Immature natural killer cell (primary cell): ENCODE results near the gene SCAMP4. TPM values are rescaled to one million over a fixed set of nuclear protein-coding genes. Genes with fewer than 3 reads are reported as not detected.
A peak's percentile ranks its signal among the peaks of the same experiment; 100 is the strongest.

Source experiments
- DNase-seq, 3 donors: peaks; one replicate each; pipeline ENCODE4 v3.0.0; 2022; ENCODE audit warnings: mixed read lengths in 1 of 3
- H3K27ac Mint-ChIP-seq, 6 donors: one replicate each; pipeline ENCODE4 v1.8.0; 2020; ENCODE audit warnings: mixed read lengths in 6 of 6, mild to moderate bottlenecking in 5 of 6, inconsistent platforms in 4 of 6, moderate library complexity in 3 of 6
- H3K27me3 Mint-ChIP-seq, 3 donors: one replicate each; pipeline ENCODE4 v1.8.0; 2020 to 2021; ENCODE audit warnings: low read depth in 3 of 3, mild to moderate bottlenecking in 3 of 3, mixed read lengths in 3 of 3, moderate library complexity in 3 of 3, inconsistent platforms in 1 of 3
- H3K36me3 Mint-ChIP-seq, 3 donors: one replicate each; pipeline ENCODE4 v1.8.0; 2020; ENCODE audit warnings: mixed read lengths in 3 of 3, inconsistent platforms in 2 of 3, mild to moderate bottlenecking in 2 of 3
- H3K4me1 Mint-ChIP-seq, 2 donors: one replicate each; pipeline ENCODE4 v1.8.0; 2020; ENCODE audit warnings: inconsistent platforms in 2 of 2, mild to moderate bottlenecking in 2 of 2, mixed read lengths in 2 of 2, moderate library complexity in 1 of 2
- H3K4me3 Mint-ChIP-seq, 5 donors: one replicate each; pipeline ENCODE4 v1.8.0; 2020; ENCODE audit warnings: mild to moderate bottlenecking in 5 of 5, mixed read lengths in 5 of 5, inconsistent platforms in 3 of 5, moderate library complexity in 3 of 5
- H3K9me3 Mint-ChIP-seq, 6 donors: one replicate each; pipeline ENCODE4 v1.8.0; 2020; ENCODE audit warnings: mild to moderate bottlenecking in 6 of 6, mixed read lengths in 6 of 6, inconsistent platforms in 4 of 6, moderate library complexity in 3 of 6
- polyA plus RNA-seq, 3 donors: library from polyadenylated mRNA; unstranded; fragments of 300-500 nt; fragmentation: Illumina TruSeq; gene quantifications; one replicate each; pipeline ENCODE4 v1.2.3, GENCODE V29; 2021

The SCAMP4 gene
- polyA plus RNA-seq, 3 donors from 2014 or later: 7.6 to 31.9 (median 22.6) TPM

DNA sequence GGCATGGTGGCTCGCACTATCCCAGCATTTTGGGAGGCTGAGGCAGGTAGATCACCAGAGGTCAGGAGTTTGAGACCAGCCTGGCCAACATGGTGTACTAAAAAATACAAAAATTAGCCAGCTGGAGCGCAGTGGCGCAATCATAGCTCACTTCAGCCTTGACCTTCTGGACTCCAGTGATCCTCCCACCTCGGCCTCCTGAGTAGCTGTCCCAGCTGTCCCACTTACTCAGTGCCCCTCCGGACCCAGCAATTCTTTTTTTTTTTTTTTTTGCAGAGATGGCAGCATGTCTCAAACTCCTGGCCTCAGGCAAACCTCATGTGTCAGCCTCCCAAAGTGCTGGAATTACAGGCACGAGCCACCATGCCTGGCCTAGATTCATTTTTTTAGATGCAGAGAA, 2.3 kb upstream of the SCAMP4 start:
- peaks cover 3 to 6% (median 5%) of the 10 kb centered on the region in 3 donors for H3K27me3 Mint-ChIP-seq
- no peaks in the 10 kb centered on the region for H3K36me3 Mint-ChIP-seq
- no peak for DNase-seq
- no peaks in the 10 kb centered on the region for H3K9me3 Mint-ChIP-seq
- peak overlapping the region in 2 of 6 donors; percentile 40 to 67 for H3K27ac Mint-ChIP-seq
- H3K4me1 Mint-ChIP-seq: peaks cover 18 to 33% of the 10 kb centered on the region in 2 donors
- H3K4me3 Mint-ChIP-seq: no peak overlapping the region

DNA sequence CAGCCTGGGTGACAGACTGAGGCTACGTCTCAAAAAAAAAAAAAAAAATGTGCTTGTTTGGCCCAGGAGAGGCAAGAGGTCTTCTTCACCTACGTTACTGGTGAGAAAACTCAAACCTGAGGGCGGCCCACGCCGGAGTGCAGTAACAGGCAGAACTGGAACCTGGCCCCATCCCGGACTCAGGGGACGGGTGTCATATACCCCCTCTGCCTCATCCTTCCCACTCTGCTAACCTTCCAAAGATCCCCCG, 414 bp upstream of the SCAMP4 start:
- no peak for DNase-seq
- H3K27me3 Mint-ChIP-seq: peaks cover 6 to 10% (median 7%) of the 10 kb centered on the region in 3 donors
- H3K36me3 Mint-ChIP-seq: no peaks in the 10 kb centered on the region
- peak overlapping the region in 4 of 5 donors; percentile 71 to 81 (median 78) for H3K4me3 Mint-ChIP-seq
- peaks cover 28 to 36% of the 10 kb centered on the region in 2 donors for H3K4me1 Mint-ChIP-seq
- H3K27ac Mint-ChIP-seq: peak overlapping the region; percentile 48 to 85 (median 77)
- H3K9me3 Mint-ChIP-seq: no peaks in the 10 kb centered on the region

- no peak for DNase-seq
- Mint-ChIP-seq H3K4me1 (peaks cover 35 to 47% of the 10 kb centered on the region in 2 donors), H3K9me3 (no peaks in the 10 kb centered on the region), H3K27ac (peak overlapping the region; percentile 78 to 96 (median 93)), H3K27me3 (peaks cover 6 to 15% (median 7%) of the 10 kb centered on the region in 3 donors), H3K4me3 (peak overlapping the region; percentile 91 to 95 (median 92)), H3K36me3 (peaks cover 0 to 4% (median 0%) of the 10 kb centered on the region in 3 donors)
Measured at GRCh38 chr19:1905863-1906375, 720 bp downstream of the SCAMP4 start.

DNA sequence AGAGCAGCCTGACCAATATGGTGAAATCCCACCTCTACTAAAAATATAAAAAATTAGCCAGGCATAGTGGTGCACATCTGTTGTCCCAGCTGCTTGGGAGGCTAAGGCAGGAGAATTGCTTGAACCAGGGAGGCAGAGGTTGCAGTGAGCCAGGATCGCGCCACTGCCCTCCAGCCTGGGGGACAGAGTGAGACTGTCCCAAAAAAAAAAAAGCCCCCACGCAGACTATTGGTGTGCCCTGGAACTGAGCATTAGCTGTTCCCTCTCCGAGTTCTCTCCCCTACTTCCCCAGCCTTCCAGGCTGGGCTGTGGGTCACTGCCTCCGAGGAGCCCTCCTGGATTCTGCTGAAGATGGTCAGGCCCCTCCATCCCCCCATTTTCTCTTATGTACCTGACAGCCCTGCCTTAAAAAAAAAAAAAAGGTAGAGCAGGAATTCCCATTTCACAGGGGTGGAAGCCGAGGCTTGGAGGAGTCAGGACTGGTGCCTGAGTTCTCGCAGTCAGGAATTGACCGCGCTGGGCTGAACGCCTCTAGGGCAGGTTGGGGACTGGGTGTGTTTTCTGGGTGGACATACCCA, 1.9 kb downstream of the SCAMP4 start:
- Mint-ChIP-seq H3K4me3 (peak overlapping the region in 4 of 5 donors; percentile 33 to 55 (median 52)), H3K27me3 (peaks cover 6 to 17% (median 7%) of the 10 kb centered on the region in 3 donors), H3K9me3 (no peaks in the 10 kb centered on the region), H3K4me1 (peaks cover 35 to 50% of the 10 kb centered on the region in 2 donors), H3K36me3 (peaks cover 0 to 4% (median 0%) of the 10 kb centered on the region in 3 donors), H3K27ac (peak overlapping the region in 1 of 6 donors; percentile 64)
- no peak for DNase-seq

DNA sequence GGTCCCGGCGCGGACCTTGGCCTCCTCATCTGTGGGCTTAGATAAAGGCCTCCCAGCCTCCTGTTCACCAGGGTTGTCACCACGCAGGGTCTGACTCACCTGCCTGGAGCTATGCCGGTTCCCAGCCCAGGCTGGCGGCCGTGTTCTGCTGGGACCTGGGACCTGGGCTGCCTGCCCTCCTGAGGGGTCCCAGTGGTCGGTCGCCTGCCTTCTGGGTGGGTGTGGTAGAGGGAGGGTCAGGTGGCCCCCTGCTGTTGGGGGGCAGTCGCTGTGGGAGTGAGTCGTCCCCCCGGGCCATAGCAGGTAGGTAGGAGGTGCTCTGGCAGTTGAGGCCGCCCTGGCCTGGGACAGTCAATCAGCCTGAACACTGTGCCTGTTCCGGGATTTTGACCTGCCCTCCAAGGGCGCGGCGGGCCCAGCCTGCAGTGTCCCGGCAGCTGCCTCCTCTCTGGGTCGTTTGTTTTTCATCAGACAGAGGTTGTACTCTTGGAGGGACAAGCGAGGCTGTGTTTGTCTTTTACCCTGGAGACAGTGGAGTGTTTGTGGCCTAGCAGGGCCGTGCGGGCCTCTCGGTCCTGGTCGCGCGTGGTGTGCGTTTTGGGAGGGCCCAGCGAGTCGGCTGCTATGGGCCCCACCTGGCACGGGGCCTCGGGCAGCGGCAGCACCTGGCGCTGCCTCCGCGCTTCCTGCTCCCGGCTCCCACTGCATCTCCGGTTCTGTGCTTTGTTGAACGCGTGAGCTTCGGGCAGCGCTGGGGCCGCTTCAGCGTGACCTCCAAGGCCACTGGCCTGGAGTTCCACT, 2.6 kb downstream of the SCAMP4 start:
- peaks cover 6 to 17% (median 7%) of the 10 kb centered on the region in 3 donors for H3K27me3 Mint-ChIP-seq
- H3K27ac Mint-ChIP-seq: peak overlapping the region in 1 of 6 donors; percentile 94
- no peaks in the 10 kb centered on the region for H3K9me3 Mint-ChIP-seq

DNA sequence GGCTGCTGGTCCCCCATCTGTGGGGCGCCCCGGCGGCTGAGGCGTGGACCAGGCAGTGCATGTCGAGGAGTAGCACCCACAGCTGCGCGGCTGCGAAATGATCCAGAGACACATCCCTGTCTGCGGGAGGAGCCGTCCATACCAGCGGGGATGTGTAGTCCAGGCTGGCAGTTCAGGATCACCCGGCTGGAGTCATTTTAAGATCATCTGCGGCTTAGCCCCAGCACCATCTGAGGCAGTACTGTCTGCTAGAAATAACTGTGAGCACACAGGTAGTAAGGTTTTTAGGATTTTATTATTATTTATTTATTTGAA, 3.1 kb downstream of the SCAMP4 start:
- H3K27me3 Mint-ChIP-seq: peaks cover 6 to 15% (median 7%) of the 10 kb centered on the region in 3 donors
- H3K27ac Mint-ChIP-seq: peak overlapping the region in 1 of 6 donors; percentile 94
- no peaks in the 10 kb centered on the region for H3K9me3 Mint-ChIP-seq
- peaks cover 0 to 4% (median 0%) of the 10 kb centered on the region in 3 donors for H3K36me3 Mint-ChIP-seq
- no peak overlapping the region for H3K4me3 Mint-ChIP-seq
- peaks cover 35 to 53% of the 10 kb centered on the region in 2 donors for H3K4me1 Mint-ChIP-seq
- no peak for DNase-seq

More for the DNA sequence above, 2.6 kb downstream of the SCAMP4 start:
- DNase-seq: no peak
- H3K4me1 Mint-ChIP-seq: peaks cover 35 to 50% of the 10 kb centered on the region in 2 donors
- H3K4me3 Mint-ChIP-seq: no peak overlapping the region
- H3K36me3 Mint-ChIP-seq: peaks cover 0 to 4% (median 0%) of the 10 kb centered on the region in 3 donors

- H3K4me1 Mint-ChIP-seq: peaks cover 30 to 48% of the 10 kb centered on the region in 2 donors
- H3K27ac Mint-ChIP-seq: peak overlapping the region; percentile 10 to 94 (median 86)
- peaks cover 0 to 4% (median 0%) of the 10 kb centered on the region in 3 donors for H3K36me3 Mint-ChIP-seq
- H3K4me3 Mint-ChIP-seq: peak overlapping the region; percentile 71 to 80 (median 78)
- H3K9me3 Mint-ChIP-seq: no peaks in the 10 kb centered on the region
- peak in 1 of 3 donors; percentile 28 for DNase-seq
- H3K27me3 Mint-ChIP-seq: peaks cover 6 to 15% (median 7%) of the 10 kb centered on the region in 3 donors
Measured at GRCh38 chr19:1909761-1910080, 4.5 kb downstream of the SCAMP4 start.

- peaks cover 0 to 4% (median 0%) of the 10 kb centered on the region in 3 donors for H3K36me3 Mint-ChIP-seq
- peak overlapping the region; percentile 65 to 94 (median 86) for H3K27ac Mint-ChIP-seq
- H3K27me3 Mint-ChIP-seq: peaks cover 6 to 15% (median 7%) of the 10 kb centered on the region in 3 donors
- DNase-seq: no peak
- peak overlapping the region; percentile 4 to 80 (median 78) for H3K4me3 Mint-ChIP-seq
- peaks cover 30 to 46% of the 10 kb centered on the region in 2 donors for H3K4me1 Mint-ChIP-seq
- H3K9me3 Mint-ChIP-seq: no peaks in the 10 kb centered on the region
Measured at GRCh38 chr19:1910177-1910576, 5.0 kb downstream of the SCAMP4 start.

DNA sequence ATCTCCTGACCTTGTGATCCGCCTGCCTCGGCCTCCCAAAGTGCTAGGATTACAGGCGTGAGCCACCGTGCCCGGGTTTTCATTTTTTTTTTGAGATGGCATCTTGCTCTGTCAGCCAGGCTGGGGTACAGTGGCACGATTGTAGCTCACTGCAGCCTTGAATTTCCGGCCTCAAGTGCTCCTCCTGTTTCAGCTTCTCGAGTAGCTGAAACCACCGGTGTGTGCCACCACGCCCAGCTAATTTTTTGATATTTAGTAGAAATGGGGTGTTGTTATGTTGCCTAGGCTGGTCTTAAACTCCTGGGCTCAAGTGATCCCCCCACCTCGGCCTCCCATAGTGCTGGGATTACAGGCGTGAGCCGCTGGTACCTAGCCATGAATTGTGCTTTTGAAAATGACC, 5.9 kb downstream of the SCAMP4 start:
- H3K36me3 Mint-ChIP-seq: peaks cover 0 to 4% (median 0%) of the 10 kb centered on the region in 3 donors
- H3K4me1 Mint-ChIP-seq: peaks cover 23 to 46% of the 10 kb centered on the region in 2 donors
- peak overlapping the region in 5 of 6 donors; percentile 34 to 94 (median 45) for H3K27ac Mint-ChIP-seq
- H3K4me3 Mint-ChIP-seq: peak overlapping the region in 3 of 5 donors; percentile 13 to 77 (median 17)
- no peaks in the 10 kb centered on the region for H3K9me3 Mint-ChIP-seq
- peaks cover 3 to 15% (median 4%) of the 10 kb centered on the region in 3 donors for H3K27me3 Mint-ChIP-seq
- DNase-seq: no peak

DNA sequence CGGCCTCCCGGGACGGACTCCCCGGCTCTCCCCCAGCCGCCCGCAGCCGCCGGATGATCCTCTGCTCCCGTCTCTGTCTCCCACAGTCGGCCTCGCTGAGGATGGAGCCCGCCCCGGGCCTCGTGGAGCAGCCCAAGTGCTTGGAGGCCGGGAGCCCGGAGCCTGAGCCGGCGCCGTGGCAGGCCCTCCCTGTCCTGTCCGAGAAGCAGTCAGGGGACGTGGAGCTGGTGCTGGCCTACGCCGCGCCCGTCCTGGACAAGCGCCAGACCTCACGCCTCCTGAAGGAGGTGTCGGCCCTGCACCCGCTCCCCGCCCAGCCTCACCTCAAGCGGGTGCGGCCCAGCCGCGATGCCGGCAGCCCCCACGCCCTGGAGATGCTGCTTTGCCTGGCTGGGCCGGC, 6.8 kb downstream of the SCAMP4 start:
- no peak for DNase-seq
- Mint-ChIP-seq H3K36me3 (peaks cover 0 to 4% (median 0%) of the 10 kb centered on the region in 3 donors), H3K4me1 (peaks cover 23 to 45% of the 10 kb centered on the region in 2 donors), H3K27ac (peak overlapping the region in 1 of 6 donors; percentile 34), H3K27me3 (peaks cover 3 to 12% (median 7%) of the 10 kb centered on the region in 3 donors), H3K4me3 (no peak overlapping the region), H3K9me3 (no peaks in the 10 kb centered on the region)

DNA sequence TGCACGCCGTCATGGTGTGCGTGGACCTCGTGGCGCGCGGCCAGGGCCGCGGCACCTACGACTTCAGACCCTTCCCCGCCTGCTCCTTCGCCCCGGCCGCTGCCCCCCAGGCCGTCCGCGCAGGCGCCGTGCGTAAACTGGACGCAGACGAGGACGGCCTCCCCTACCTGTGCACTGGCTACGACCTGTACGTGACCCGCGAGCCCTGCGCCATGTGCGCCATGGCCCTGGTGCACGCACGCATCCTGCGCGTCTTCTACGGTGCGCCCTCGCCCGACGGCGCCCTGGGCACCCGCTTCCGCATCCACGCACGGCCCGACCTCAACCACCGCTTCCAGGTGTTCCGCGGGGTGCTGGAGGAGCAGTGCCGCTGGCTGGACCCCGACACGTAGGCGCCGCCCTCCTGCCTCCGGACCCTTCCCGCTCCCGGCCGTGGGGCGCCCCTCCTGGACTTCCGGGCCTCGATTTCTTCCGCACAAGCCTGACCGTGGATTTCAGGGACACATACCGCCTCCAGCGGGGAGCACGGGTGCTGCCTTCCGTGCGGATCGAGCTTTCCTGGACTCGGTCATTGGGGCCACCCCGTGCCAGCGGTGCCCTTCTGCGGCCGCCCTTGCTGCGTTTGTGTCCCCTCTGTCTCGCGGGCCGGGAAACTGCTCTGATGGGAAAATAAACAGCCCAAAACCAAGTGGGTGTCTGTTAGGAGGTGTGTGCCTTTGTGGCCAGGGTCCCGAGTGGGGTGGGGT, 7.7 kb downstream of the SCAMP4 start:
- Mint-ChIP-seq H3K4me3 (no peak overlapping the region), H3K9me3 (no peaks in the 10 kb centered on the region), H3K4me1 (peaks cover 23 to 41% of the 10 kb centered on the region in 2 donors), H3K27ac (no peak overlapping the region), H3K27me3 (peaks cover 3 to 12% (median 7%) of the 10 kb centered on the region in 3 donors), H3K36me3 (peaks cover 0 to 4% (median 0%) of the 10 kb centered on the region in 3 donors)
- DNase-seq: no peak

- no peaks in the 10 kb centered on the region for H3K9me3 Mint-ChIP-seq
- H3K27ac Mint-ChIP-seq: no peak overlapping the region
Measured at GRCh38 chr19:1913781-1914577, 8.8 kb downstream of the SCAMP4 start.

DNA sequence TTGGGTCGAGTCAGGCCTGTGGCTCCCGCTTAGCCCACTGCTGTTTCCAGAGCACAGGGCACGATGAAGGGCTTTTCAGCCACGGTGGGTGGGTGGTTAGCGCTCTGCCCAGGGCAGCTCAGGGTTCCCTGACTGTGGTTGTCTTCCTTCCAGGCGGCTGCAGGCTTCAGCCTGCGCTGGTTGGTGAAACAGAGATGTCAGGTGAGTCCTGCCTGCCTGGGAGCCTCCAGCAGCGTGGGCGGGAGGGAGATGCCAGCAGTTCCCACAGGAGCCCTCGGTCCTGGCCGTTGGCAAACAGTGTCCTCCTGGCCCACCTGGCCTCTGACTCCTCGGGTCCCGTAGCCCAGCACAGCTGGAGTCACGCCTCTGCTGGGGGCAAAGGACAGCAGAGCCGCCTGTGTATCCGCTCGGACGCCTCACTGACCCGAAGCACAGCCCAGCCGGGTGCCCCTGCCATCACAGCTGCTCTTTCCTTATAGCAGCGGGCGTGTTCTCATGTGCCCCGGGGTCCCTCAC, 9.7 kb downstream of the SCAMP4 start:
- Mint-ChIP-seq H3K9me3 (no peaks in the 10 kb centered on the region), H3K4me3 (no peak overlapping the region), H3K4me1 (peaks cover 7 to 26% of the 10 kb centered on the region in 2 donors), H3K27ac (peak overlapping the region in 1 of 6 donors; percentile 67), H3K27me3 (peaks cover 0 to 8% (median 3%) of the 10 kb centered on the region in 3 donors), H3K36me3 (peaks cover 0 to 4% (median 0%) of the 10 kb centered on the region in 3 donors)
- DNase-seq: no peak

More at GRCh38 chr19:1913781-1914577, 8.8 kb downstream of the SCAMP4 start:
- Mint-ChIP-seq H3K27me3 (peaks cover 2 to 10% (median 5%) of the 10 kb centered on the region in 3 donors), H3K4me1 (peaks cover 16 to 35% of the 10 kb centered on the region in 2 donors), H3K4me3 (no peak overlapping the region), H3K36me3 (peaks cover 0 to 4% (median 0%) of the 10 kb centered on the region in 3 donors)
- DNase-seq: no peak
